ENCODE results near the gene DACH1. TPM values are rescaled to one million over a fixed set of nuclear protein-coding genes. Genes with fewer than 3 reads are reported as not detected.

The DACH1 gene
- total RNA-seq, 2 donors from 2014 or later: 0.39 to 1.6 TPM

DNA sequence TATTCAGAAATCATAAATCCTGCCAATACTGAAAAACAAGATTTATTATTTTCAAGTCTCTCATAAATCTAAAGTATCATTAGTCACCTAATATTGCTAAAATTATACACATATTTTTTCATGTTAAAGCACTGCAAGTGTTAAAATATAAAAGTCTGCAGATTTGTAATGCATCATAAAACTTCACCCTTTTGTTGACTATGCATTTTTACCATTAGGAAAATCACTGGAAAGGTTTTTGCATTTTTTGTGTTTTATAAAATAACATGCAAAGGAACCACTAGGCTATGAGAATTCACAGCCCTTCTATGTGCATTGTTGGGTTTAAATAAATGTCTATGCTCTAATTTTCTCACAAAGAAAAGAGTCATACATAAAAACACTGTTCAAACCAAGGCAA, 407.3 kb downstream of the DACH1 start:
- Histone ChIP-seq H3K27ac (no peak overlapping the region), H3K4me3 (no peak overlapping the region), H3K4me1 (no peaks in the 10 kb centered on the region), H3K27me3 (no peaks in the 10 kb centered on the region), H3K36me3 (no peaks in the 10 kb centered on the region), H3K9me3 (no peaks in the 10 kb centered on the region)
- TF ChIP-seq, protein P1, sequence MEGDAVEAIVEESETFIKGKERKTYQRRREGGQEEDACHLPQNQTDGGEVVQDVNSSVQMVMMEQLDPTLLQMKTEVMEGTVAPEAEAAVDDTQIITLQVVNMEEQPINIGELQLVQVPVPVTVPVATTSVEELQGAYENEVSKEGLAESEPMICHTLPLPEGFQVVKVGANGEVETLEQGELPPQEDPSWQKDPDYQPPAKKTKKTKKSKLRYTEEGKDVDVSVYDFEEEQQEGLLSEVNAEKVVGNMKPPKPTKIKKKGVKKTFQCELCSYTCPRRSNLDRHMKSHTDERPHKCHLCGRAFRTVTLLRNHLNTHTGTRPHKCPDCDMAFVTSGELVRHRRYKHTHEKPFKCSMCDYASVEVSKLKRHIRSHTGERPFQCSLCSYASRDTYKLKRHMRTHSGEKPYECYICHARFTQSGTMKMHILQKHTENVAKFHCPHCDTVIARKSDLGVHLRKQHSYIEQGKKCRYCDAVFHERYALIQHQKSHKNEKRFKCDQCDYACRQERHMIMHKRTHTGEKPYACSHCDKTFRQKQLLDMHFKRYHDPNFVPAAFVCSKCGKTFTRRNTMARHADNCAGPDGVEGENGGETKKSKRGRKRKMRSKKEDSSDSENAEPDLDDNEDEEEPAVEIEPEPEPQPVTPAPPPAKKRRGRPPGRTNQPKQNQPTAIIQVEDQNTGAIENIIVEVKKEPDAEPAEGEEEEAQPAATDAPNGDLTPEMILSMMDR (IDR thresholded peaks at IDR 0.05): no peak
- no peak for DNase-seq (ENCODE audit: low spot score)

DNA sequence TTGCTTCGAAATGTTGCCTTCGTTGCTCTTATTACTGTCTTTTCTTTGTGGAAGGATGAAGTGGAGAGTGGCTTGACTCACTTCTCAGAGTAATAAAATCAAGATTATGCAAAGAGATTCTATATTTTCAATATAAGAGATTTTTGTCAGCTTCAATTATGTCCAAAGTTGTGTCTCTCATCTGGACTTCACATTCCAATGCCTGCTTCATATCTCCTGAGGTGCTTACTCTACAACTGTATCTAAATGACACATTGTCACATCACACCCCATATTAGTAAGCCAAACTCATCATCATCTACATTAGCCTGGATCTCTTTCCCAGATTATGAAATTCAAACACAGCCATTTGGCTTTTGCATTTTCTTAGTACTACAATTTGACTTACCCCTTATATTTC, 409.4 kb downstream of the DACH1 start:
- no peaks in the 10 kb centered on the region for H3K27me3 ChIP-seq

DNA sequence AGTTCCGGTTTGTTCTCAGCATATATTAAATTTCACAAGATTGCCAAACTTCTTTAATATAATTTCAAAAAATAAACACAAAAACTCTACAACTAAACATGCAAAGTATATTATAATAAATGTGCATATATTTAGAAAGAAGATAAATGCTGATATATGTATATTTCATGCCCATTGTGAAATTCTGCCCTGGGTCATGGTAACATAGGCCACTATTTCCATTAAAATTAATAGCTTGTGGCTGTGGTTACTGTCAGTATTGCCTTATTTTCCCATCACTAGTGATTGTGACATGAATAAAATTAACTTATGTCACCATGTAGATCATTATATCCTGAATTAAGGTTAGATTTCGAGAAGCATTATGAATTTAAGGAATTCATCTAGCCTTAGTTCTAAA, 410.9 kb downstream of the DACH1 start:
- DNase-seq (ENCODE audit: low spot score): no peak
- TF ChIP-seq, protein P1 (IDR thresholded peaks at IDR 0.05): no peak
- H3K27me3 ChIP-seq: no peaks in the 10 kb centered on the region

More for the DNA sequence above, 409.4 kb downstream of the DACH1 start:
- TF ChIP-seq, protein P1 (IDR thresholded peaks at IDR 0.05): no peak
- Histone ChIP-seq H3K4me1 (no peaks in the 10 kb centered on the region), H3K36me3 (no peaks in the 10 kb centered on the region), H3K4me3 (no peak overlapping the region), H3K9me3 (no peaks in the 10 kb centered on the region), H3K27ac (no peak overlapping the region)
- DNase-seq (ENCODE audit: low spot score): no peak

DNA sequence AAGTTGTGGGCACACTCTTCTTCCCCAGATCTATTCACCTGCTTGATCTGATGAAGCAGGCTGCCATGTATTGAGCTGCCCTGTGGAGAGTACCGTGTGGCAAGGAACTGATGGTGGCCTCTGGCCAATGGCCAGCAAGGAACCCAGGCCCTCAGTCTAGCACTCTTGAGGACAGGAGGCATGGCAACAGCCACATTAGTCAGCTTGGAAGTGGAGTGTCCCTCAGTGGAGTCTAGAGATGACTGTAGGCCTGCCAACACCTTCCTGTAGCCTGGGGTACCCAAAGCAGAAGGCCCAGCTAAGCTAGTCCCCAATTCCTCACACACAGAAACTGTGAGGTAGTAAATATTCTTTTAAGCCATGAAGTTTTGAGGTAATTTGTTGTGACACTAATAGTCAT, 412.5 kb downstream of the DACH1 start:
- TF ChIP-seq, protein P1 (IDR thresholded peaks at IDR 0.05): no peak
- no peak overlapping the region for H3K4me3 ChIP-seq
- H3K36me3 ChIP-seq: no peaks in the 10 kb centered on the region
- no peak overlapping the region for H3K27ac ChIP-seq
- no peaks in the 10 kb centered on the region for H3K4me1 ChIP-seq
- H3K27me3 ChIP-seq: no peaks in the 10 kb centered on the region
- H3K9me3 ChIP-seq: no peaks in the 10 kb centered on the region
- DNase-seq (ENCODE audit: low spot score): no peak

More for the DNA sequence above, 410.9 kb downstream of the DACH1 start:
- Histone ChIP-seq H3K4me3 (no peak overlapping the region), H3K9me3 (no peaks in the 10 kb centered on the region), H3K27ac (no peak overlapping the region), H3K36me3 (no peaks in the 10 kb centered on the region), H3K4me1 (no peaks in the 10 kb centered on the region)

DNA sequence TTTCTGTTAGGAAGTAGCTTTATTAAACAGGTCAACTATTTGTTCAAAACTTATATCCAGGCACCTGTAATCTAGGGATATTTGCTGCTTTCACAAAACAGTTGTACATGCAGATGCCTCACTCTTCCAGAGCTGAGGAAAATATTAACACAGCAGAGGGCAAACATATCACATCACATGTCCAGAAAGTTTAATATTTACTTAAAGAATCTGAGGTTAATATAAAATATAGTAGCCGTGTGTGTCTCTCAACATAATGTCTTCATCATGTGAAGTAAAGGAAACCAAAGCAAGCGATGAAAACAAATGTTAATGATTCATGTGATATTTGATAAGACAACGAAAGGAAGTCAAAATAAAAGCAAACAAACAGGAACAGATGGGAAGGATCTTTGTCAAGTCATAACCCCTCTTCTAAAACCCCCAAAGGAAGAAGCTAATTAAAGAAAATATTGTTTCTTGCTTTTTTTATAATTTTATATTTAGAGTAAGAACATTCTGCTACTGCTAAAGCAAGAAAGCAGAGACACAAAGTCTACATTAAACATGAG, 418.8 kb downstream of the DACH1 start:
- H3K36me3 ChIP-seq: no peaks in the 10 kb centered on the region
- no peaks in the 10 kb centered on the region for H3K4me1 ChIP-seq
- H3K4me3 ChIP-seq: no peak overlapping the region
- H3K27ac ChIP-seq: no peak overlapping the region
- no peaks in the 10 kb centered on the region for H3K27me3 ChIP-seq
- no peak for DNase-seq (ENCODE audit: low spot score)
- no peaks in the 10 kb centered on the region for H3K9me3 ChIP-seq
- TF ChIP-seq, protein P1 (IDR thresholded peaks at IDR 0.05): no peak

DNA sequence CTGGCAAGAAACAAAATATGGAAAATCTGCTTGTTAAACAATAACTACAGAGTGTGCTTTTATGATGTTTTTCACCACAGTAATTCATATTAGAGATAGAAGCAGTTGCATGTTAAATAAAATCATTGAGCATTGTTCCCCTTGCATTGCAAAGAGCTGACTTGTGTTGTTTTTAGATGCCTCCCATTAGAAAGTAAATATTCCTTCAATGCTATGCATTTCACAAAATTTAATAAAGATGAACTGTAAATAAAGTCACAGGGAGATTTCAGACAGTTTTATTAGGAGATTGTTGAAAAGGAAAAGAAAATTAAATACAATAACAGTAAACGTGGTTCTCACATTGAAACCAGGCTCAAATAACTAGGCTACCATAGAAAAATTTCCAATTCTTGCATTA, 429.3 kb downstream of the DACH1 start:
- DNase-seq (ENCODE audit: low spot score): no peak
- Histone ChIP-seq H3K27ac (no peak overlapping the region), H3K4me3 (no peak overlapping the region), H3K36me3 (no peaks in the 10 kb centered on the region), H3K27me3 (no peaks in the 10 kb centered on the region), H3K4me1 (no peaks in the 10 kb centered on the region), H3K9me3 (no peaks in the 10 kb centered on the region)
- TF ChIP-seq, protein P1 (IDR thresholded peaks at IDR 0.05): no peak
